ENCODE measurements around the gene XBP1. TPM values are rescaled to one million over a fixed set of nuclear protein-coding genes. Genes with fewer than 3 reads are reported as not detected.

The XBP1 gene
- total and polyA plus RNA-seq, 2 of the 8 experiments (the other 6 are each of a cell fraction or from before 2014, with no cell fraction given): 99.8 to 131 TPM

- FAIRE-seq: no peak
- TF ChIP-seq MAX (IDR thresholded peaks at IDR 0.05) (no peak), POU5F1 (IDR thresholded peaks at IDR 0.05; ENCODE audit: low read depth, low read length) (no peak), SRF (IDR thresholded peaks at IDR 0.05; ENCODE audit: low read depth, low read length) (no peak), E2F6 (IDR thresholded peaks at IDR 0.05) (no peak), TBP (IDR thresholded peaks at IDR 0.05; ENCODE audit: low read depth, low read length) (no peak), EGR1 (IDR thresholded peaks at IDR 0.05; ENCODE audit: borderline replicate concordance, low read depth, low read length) (no peak), POLR2A (IDR thresholded peaks at IDR 0.05; ENCODE audit: control extremely low read depth in 1 of 2, low read depth in 2 of 2, low read length in 2 of 2) (no peak), KDM4A (IDR thresholded peaks at IDR 0.05; ENCODE audit: low read depth, low read length, severe bottlenecking) (no peak)
- 100% methylated on average over 1 of the region's 2 CpGs; no CpG with 5 or more reads in 1 of the 2 experiments for WGBS, 2 experiments (ENCODE audit: extremely low coverage in 1 of 2, insufficient coverage in 1 of 2, insufficient read length in 1 of 2, insufficient replicate concordance in 2 of 2, low coverage in 1 of 2, low lambda C conversion rate in 2 of 2, missing lambda C conversion rate in 1 of 2)
Observed at GRCh38 chr22:28817064-28817463, 16.7 kb upstream of the XBP1 start.

More at GRCh38 chr22:28817064-28817463, 16.7 kb upstream of the XBP1 start:
- Histone ChIP-seq H2BK12ac (ENCODE audit: low read depth, low read length) (no peak overlapping the region), H2BK120ac (replicated peaks; ENCODE audit: low read depth, low read length) (no peak overlapping the region), H2AFZ (ENCODE audit: low read length) (no peak overlapping the region), H2BK5ac (ENCODE audit: low read depth, low read length) (no peak overlapping the region), H3K36me3 (ENCODE audit: control insufficient read depth in 2 of 4, insufficient read depth in 4 of 4, low read length in 3 of 4) (no peaks in the 10 kb centered on the region), H3K4me3 (ENCODE audit: extremely low read depth in 1 of 4, insufficient read depth in 2 of 4, low read depth in 3 of 4, low read length in 4 of 4) (no peak overlapping the region), H3K79me2 (ENCODE audit: control insufficient read depth in 1 of 2, insufficient read depth in 2 of 2, low read length in 2 of 2) (no peaks in the 10 kb centered on the region), H3K23me2 (ENCODE audit: low read depth, low read length) (peaks cover 2% of the 10 kb centered on the region; the same call in 1 of the 2 replicates), H3K23ac (ENCODE audit: insufficient read length) (no peak overlapping the region), H3K27me3 (replicated peaks in 1 of 4; ENCODE audit: control insufficient read depth in 3 of 4, extremely low read depth in 1 of 4, insufficient read depth in 3 of 4, low read length in 3 of 4) (no peaks in the 10 kb centered on the region), H3K9me3 (ENCODE audit: insufficient read depth in 2 of 2, low read depth in 1 of 2, low read length in 1 of 2) (no peaks in the 10 kb centered on the region), H3K56ac (replicated peaks; ENCODE audit: insufficient read length, low read depth, low read length) (no peak overlapping the region), H3K27ac (ENCODE audit: low read depth, low read length) (no peak overlapping the region), H3K4me2 (ENCODE audit: insufficient read depth in 1 of 2, low read depth in 2 of 2, low read length in 2 of 2) (no peak overlapping the region), H2BK15ac (ENCODE audit: low read length) (no peak overlapping the region), H3K14ac (ENCODE audit: insufficient read length) (no peak overlapping the region), H3K18ac (ENCODE audit: extremely low read depth, low read length) (no peak overlapping the region), H3K4ac (replicated peaks; ENCODE audit: insufficient read length, low read depth, low read length) (no peak overlapping the region), H3K9ac (replicated peaks in 1 of 4; ENCODE audit: extremely low read depth in 1 of 4, low read depth in 3 of 4, low read length in 3 of 4) (no peak overlapping the region), H2AK5ac (ENCODE audit: low read depth, low read length) (no peak overlapping the region), H4K91ac (replicated peaks; ENCODE audit: insufficient read length, low read length) (no peak overlapping the region), H4K5ac (ENCODE audit: insufficient read length, low read depth, low read length) (no peak overlapping the region), H3K4me1 (replicated peaks in 1 of 4; ENCODE audit: control insufficient read depth in 3 of 4, insufficient read depth in 4 of 4, low read length in 3 of 4) (no peaks in the 10 kb centered on the region; a peak in 1 of 7 replicates), H4K8ac (ENCODE audit: extremely low read depth, insufficient read depth, low read length) (no peak overlapping the region), H4K20me1 (replicated peaks in 1 of 2; ENCODE audit: control insufficient read depth in 1 of 2, insufficient read depth in 2 of 2, low read length in 2 of 2) (no peaks in the 10 kb centered on the region), H2BK20ac (ENCODE audit: low read length) (no peak overlapping the region), H3K79me1 (ENCODE audit: low read depth, low read length) (no peaks in the 10 kb centered on the region; the same call in 1 of the 2 replicates)
- ChIA-PET POLR2A (ENCODE audit: partially characterized antibody) (no interaction called here), CTCF (ENCODE audit: partially characterized antibody) (interaction anchor here (0.6 kb wide), 1 partner anchor 262 kb away, joined by 3 read pairs; no protein-coding TSS in a partner anchor)
- no peak for DNase-seq (ENCODE audit: low read depth in 1 of 2, low spot score in 2 of 2)

Measured in H1 (cell line).